H1 (cell line): Measurements from ENCODE around the gene GCSAML.

Experiments used
- EP300 ChIP-seq, 2 experiments: IDR thresholded peaks; 1 replicate in 1 of 2; 2 replicates in 1 of 2; pipeline ENCODE4 v1.6.1; 2011 to 2012; ENCODE audit warnings: low read depth in 2 of 2, low read length in 2 of 2, mild to moderate bottlenecking in 2 of 2, borderline replicate concordance in 1 of 2, inconsistent platforms in 1 of 2, moderate library complexity in 1 of 2
- POLR2A ChIP-seq, 2 experiments: IDR thresholded peaks; 1 replicate in 1 of 2; 2 replicates in 1 of 2; pipeline ENCODE4 v1.6.1; 2011; ENCODE audit warnings: low read depth in 2 of 2, low read length in 2 of 2, mild to moderate bottlenecking in 2 of 2; ENCODE audit errors: control extremely low read depth in 1 of 2
- SIRT6 ChIP-seq: IDR thresholded peaks from one replicate; pipeline ENCODE4 v1.7.1; 2012; ENCODE audit warnings: low read length, inconsistent platforms
- SUZ12 ChIP-seq: fragments of 200-600 bp; sonication (generic); IDR thresholded peaks from 2 replicates; pipeline ENCODE4 v1.6.1; 2012; ENCODE audit warnings: mild to moderate bottlenecking, inconsistent platforms, low read length, moderate library complexity, mixed read lengths
- TCF12 ChIP-seq: IDR thresholded peaks from 2 replicates; pipeline ENCODE4 v1.6.1; 2011; ENCODE audit warnings: low read depth, mild to moderate bottlenecking, low read length
- TF ChIP-seq, protein P1 (sequence below), 3 experiments: IDR thresholded peaks; 1 replicate in 2 of 3; 2 replicates in 1 of 3; pipeline versions ENCODE4 v1.5.1 to v1.6.1; 2011; ENCODE audit warnings: low read length in 3 of 3, mild to moderate bottlenecking in 3 of 3, inconsistent platforms in 2 of 3, low read depth in 1 of 3, moderate library complexity in 1 of 3; ENCODE audit not compliant: insufficient read depth in 1 of 3; ENCODE audit errors: control extremely low read depth in 1 of 3

GRCh38 chr1:247562198-247562597 is 13.3 kb downstream of the GCSAML start:
- no peak for TF ChIP-seq TCF12
- TF ChIP-seq, protein P1, sequence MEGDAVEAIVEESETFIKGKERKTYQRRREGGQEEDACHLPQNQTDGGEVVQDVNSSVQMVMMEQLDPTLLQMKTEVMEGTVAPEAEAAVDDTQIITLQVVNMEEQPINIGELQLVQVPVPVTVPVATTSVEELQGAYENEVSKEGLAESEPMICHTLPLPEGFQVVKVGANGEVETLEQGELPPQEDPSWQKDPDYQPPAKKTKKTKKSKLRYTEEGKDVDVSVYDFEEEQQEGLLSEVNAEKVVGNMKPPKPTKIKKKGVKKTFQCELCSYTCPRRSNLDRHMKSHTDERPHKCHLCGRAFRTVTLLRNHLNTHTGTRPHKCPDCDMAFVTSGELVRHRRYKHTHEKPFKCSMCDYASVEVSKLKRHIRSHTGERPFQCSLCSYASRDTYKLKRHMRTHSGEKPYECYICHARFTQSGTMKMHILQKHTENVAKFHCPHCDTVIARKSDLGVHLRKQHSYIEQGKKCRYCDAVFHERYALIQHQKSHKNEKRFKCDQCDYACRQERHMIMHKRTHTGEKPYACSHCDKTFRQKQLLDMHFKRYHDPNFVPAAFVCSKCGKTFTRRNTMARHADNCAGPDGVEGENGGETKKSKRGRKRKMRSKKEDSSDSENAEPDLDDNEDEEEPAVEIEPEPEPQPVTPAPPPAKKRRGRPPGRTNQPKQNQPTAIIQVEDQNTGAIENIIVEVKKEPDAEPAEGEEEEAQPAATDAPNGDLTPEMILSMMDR (IDR thresholded peaks at IDR 0.05; ENCODE audit: control extremely low read depth in 1 of 3, insufficient read depth in 1 of 3, low read depth in 1 of 3, low read length in 3 of 3) = no peak
- no peak for TF ChIP-seq SUZ12
- TF ChIP-seq POLR2A (IDR thresholded peaks at IDR 0.05; ENCODE audit: control extremely low read depth in 1 of 2, low read depth in 2 of 2, low read length in 2 of 2) = no peak
- TF ChIP-seq SIRT6 = no peak
- TF ChIP-seq EP300 (IDR thresholded peaks at IDR 0.05; ENCODE audit: borderline replicate concordance in 1 of 2, low read depth in 2 of 2, low read length in 2 of 2) = no peak
